Smooth muscle cell (in vitro differentiated cells): ENCODE results near the gene CXCR5. TPM values are rescaled to one million over a fixed set of nuclear protein-coding genes. Genes with fewer than 3 reads are reported as not detected.

Experiments
- DNase-seq: peaks from one replicate; lab custom pipeline; 2025; ENCODE audit not compliant: unreplicated experiment; lab: John Stamatoyannopoulos, UW
- H2AFZ ChIP-seq: fragments of 200-600 bp; sonication (generic); 2 replicates; pipeline ENCODE4 v1.6.0; 2016; ENCODE audit warnings: antibody characterized with exemption, low read depth, mild to moderate bottlenecking
- H3F3A ChIP-seq: fragments of 200-600 bp; sonication (generic); 2 replicates; pipeline ENCODE4 v1.6.0; 2017; ENCODE audit warnings: antibody characterized with exemption, low read depth
- H3K27ac ChIP-seq: fragments of 200-600 bp; sonication (generic); 2 replicates; pipeline ENCODE4 v1.5.1; 2016; ENCODE audit warnings: low read depth, mild to moderate bottlenecking
- H3K27me3 ChIP-seq: fragments of 200-600 bp; sonication (generic); 2 replicates; pipeline ENCODE4 v1.6.1; 2016; ENCODE audit warnings: low read depth, mild to moderate bottlenecking
- H3K36me3 ChIP-seq: fragments of 200-600 bp; sonication (generic); 2 replicates; pipeline ENCODE4 v1.5.1; 2016; ENCODE audit warnings: low read depth
- H3K4me1 ChIP-seq: fragments of 200-600 bp; sonication (generic); 2 replicates; pipeline ENCODE4 v1.5.1; 2016; ENCODE audit warnings: low read depth
- H3K4me2 ChIP-seq: fragments of 200-600 bp; sonication (generic); 2 replicates; pipeline ENCODE4 v1.6.0; 2016; ENCODE audit warnings: mild to moderate bottlenecking
- H3K4me3 ChIP-seq: fragments of 200-600 bp; sonication (generic); 2 replicates; pipeline ENCODE4 v1.5.1; 2016; ENCODE audit warnings: mild to moderate bottlenecking
- H3K79me2 ChIP-seq: fragments of 200-600 bp; sonication (generic); 2 replicates; pipeline ENCODE4 v1.6.0; 2016; ENCODE audit warnings: low read depth, mild to moderate bottlenecking
- H3K9ac ChIP-seq: fragments of 200-600 bp; sonication (generic); 2 replicates; pipeline ENCODE4 v1.6.0; 2016; ENCODE audit warnings: low read depth
- H3K9me3 ChIP-seq: fragments of 200-600 bp; sonication (generic); replicated peaks from 2 replicates; pipeline ENCODE4 v1.5.1; 2016; ENCODE audit warnings: low read depth
- H4K20me1 ChIP-seq: fragments of 200-600 bp; sonication (generic); 2 replicates; pipeline ENCODE4 v1.6.0; 2016; ENCODE audit warnings: low read depth
- CTCF ChIP-seq: fragments of 200-600 bp; sonication (generic); IDR thresholded peaks from 2 replicates; pipeline ENCODE4 v1.5.1; 2017; ENCODE audit warnings: borderline replicate concordance, mild to moderate bottlenecking, antibody characterized with exemption; ENCODE audit not compliant: insufficient read depth, poor library complexity, severe bottlenecking
- whole genome bisulfite sequencing: methylation state at CpG from one replicate; pipeline ENCODE4 v1.1.7; 2016; ENCODE audit warnings: low lambda C conversion rate; 5-methylcytosine and 5-hydroxymethylcytosine counted together
- polyA plus RNA-seq: library from polyadenylated mRNA; unstranded; fragments of >200 nt; fragmentation: Nextera tagmentation; extraction: Ambion mirVana; gene quantifications from 2 replicates; pipeline ENCODE4 v1.2.1, GENCODE V29; 2016
- total RNA-seq: library from RNA; depleted of rRNA; stranded (reverse); fragments of >200 nt; gene quantifications from 2 replicates; pipeline ENCODE4 v1.2.3, GENCODE V29; 2014

CXCR5 gene
- total and polyA plus RNA-seq, 2 experiments from 2014 or later: not detected

DNA sequence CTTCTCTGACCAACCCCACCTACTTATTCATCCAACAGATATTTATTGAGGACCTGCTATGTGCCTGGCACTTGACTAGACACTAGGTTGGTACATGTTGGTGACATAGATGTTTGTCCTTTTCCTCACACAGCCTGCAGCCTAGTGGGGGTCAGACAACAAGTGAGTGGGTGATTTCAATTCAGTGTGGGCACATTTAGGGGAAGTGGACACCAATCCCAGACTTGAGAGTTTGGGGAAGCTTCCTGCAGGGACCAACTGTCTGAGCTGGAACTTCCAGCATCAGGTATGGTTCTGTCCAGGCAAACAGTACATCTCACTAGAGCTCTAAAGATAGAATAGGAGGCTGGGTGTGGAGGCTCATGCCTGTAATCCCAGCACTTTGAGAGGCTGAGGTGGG, 47.9 kb downstream of the CXCR5 start:
- no peak for TF ChIP-seq CTCF
- Histone ChIP-seq H3K27ac (no peak overlapping the region), H3K4me1 (peaks cover 9% of the 10 kb centered on the region), H3K36me3 (no peaks in the 10 kb centered on the region), H2AFZ (no peak overlapping the region), H3K79me2 (no peaks in the 10 kb centered on the region), H3K9me3 (no peaks in the 10 kb centered on the region), H3F3A (peaks cover 10% of the 10 kb centered on the region), H3K27me3 (no peaks in the 10 kb centered on the region), H4K20me1 (no peaks in the 10 kb centered on the region), H3K9ac (no peak overlapping the region), H3K4me2 (no peak overlapping the region), H3K4me3 (no peak overlapping the region)
- no peak for DNase-seq

DNA sequence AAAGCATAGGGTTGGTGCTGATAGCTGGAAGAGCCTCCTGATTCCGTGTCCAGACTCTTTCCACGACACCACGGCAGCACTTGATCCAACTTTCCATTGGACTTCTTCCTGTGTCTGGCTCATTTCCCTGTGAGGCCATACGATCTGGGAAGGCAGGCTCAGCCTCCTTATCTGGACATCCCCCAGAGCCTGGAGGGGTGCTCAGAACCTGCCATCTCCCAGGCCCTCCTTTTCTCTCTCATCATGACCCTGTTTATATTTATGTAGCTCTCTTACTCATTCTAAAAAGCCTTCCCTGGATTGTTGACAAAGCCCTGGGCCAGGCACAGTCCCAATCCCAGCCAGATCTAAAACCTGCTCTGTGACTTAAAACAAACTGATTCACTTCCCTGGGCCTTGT, 49.8 kb downstream of the CXCR5 start:
- Histone ChIP-seq H3K9ac (no peak overlapping the region), H3K27ac (peak overlapping the region; percentile 24), H4K20me1 (no peaks in the 10 kb centered on the region), H3K27me3 (no peaks in the 10 kb centered on the region), H3K36me3 (no peaks in the 10 kb centered on the region), H3K4me3 (no peak overlapping the region), H3F3A (peaks cover 10% of the 10 kb centered on the region), H2AFZ (no peak overlapping the region), H3K9me3 (no peaks in the 10 kb centered on the region), H3K79me2 (no peaks in the 10 kb centered on the region), H3K4me1 (peaks cover 3% of the 10 kb centered on the region), H3K4me2 (no peak overlapping the region)
- TF ChIP-seq CTCF: no peak
- 18% methylated on average over 4 of the region's 4 CpGs for WGBS
- DNase-seq: no peak

DNA sequence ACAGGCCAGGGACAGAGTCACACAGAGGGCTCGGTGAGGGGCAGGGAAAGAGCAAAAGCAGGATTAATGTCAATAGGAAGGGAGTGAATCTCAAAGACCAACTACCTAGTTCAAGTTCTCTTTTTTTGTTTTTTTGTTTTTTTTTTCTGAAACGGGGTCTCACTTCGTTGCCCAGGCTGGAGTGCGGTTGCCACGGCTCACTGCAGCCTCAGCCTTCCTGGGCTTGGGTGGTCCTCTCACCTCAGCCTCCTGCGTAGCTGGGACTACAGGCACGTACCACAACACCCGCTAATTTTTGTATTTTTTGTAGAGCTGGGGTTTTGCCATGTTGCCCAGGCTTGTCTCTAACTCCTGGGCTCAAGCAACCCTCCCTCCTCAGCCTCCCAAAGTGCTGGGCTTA, 51.7 kb downstream of the CXCR5 start:
- 91% methylated on average over 8 of the region's 8 CpGs for WGBS
- TF ChIP-seq CTCF: no peak
- peaks cover 13% of the 10 kb centered on the region for H3K4me1 ChIP-seq
- no peak overlapping the region for H3K4me2 ChIP-seq
- H3K27ac ChIP-seq: no peak overlapping the region
- H2AFZ ChIP-seq: no peak overlapping the region
- no peaks in the 10 kb centered on the region for H3K36me3 ChIP-seq
- no peaks in the 10 kb centered on the region for H4K20me1 ChIP-seq
- H3K9ac ChIP-seq: no peak overlapping the region
- no peak overlapping the region for H3K4me3 ChIP-seq
- no peaks in the 10 kb centered on the region for H3K79me2 ChIP-seq
- no peak for DNase-seq
- no peaks in the 10 kb centered on the region for H3K27me3 ChIP-seq
- H3F3A ChIP-seq: peaks cover 10% of the 10 kb centered on the region
- no peaks in the 10 kb centered on the region for H3K9me3 ChIP-seq

GRCh38 chr11:118938491-118939403, 55.1 kb downstream of the CXCR5 start:
- Histone ChIP-seq H3K4me1 (peaks cover 12% of the 10 kb centered on the region), H3K79me2 (no peaks in the 10 kb centered on the region), H2AFZ (no peak overlapping the region), H3K27me3 (no peaks in the 10 kb centered on the region), H3K4me3 (no peak overlapping the region), H3K4me2 (no peak overlapping the region), H4K20me1 (no peaks in the 10 kb centered on the region), H3K36me3 (no peaks in the 10 kb centered on the region), H3K9me3 (no peaks in the 10 kb centered on the region), H3K9ac (no peak overlapping the region), H3K27ac (no peak overlapping the region), H3F3A (peaks cover 2% of the 10 kb centered on the region)
- TF ChIP-seq CTCF: no peak
- DNase-seq: no peak
- WGBS: 84% methylated on average over 11 of the region's 11 CpGs
